ENCODE results near the gene CORIN. TPM values are rescaled to one million over a fixed set of nuclear protein-coding genes. Genes with fewer than 3 reads are reported as not detected.
A peak's percentile ranks its signal among the peaks of the same experiment; 100 is the strongest.

Gene CORIN
- total and polyA plus RNA-seq, 2 donors (not counting 3 experiments of a cell fraction or from before 2014, with no cell fraction given) = 0.07 to 0.40 TPM

DNA sequence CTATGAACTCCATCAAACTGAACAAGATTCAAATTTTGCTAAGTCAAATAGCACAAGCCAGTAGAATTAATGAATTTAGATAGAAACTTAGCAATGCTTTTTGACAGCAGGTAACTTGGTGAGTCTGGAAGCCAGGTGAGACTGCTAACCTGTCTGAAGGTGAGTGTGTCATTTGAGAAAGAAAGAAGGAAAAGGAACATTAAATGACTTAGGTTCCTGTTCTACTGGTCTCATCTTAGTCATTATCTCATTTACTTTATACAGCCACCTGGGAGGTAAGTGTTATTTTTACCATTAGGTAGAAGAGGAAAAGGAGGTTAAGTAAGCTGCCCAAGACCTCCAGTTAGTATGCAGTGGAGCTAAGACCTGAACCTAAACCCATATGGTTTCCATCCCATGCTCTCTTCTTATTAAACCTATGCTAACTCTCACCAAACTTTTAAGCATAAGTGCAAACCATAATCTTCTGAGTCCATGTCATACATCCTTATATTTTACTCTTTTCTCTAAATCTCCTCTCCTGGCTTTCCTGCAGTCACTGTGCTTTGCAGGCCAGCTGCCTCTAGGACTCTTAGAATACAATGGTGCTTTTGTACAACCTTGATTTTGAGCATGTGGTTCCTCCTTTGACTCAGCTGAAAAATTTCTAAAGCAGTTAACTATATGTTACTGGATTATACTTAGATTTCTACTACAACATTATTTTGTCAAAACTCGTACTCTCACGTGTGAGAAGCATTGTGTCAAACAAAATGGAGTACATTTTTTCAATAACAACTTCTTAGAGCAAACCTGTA lies 284.3 kb downstream of the CORIN start:
- FAIRE-seq = peak; percentile 72
- Histone ChIP-seq H3K27me3 (ENCODE audit: control insufficient read depth in 2 of 2, insufficient read depth in 2 of 2, low read length in 2 of 2) (no peaks in the 10 kb centered on the region), H3K9me3 (replicated peaks; ENCODE audit: control insufficient read depth, insufficient read depth, low read length) (no peaks in the 10 kb centered on the region), H3K36me3 (ENCODE audit: control insufficient read depth in 2 of 2, extremely low read depth in 1 of 2, insufficient read depth in 2 of 2, low read length in 2 of 2) (peaks cover 0 to 2% of the 10 kb centered on the region in 2 experiments), H3K4me2 (ENCODE audit: insufficient read depth, low read length) (no peak overlapping the region), H3K4me1 (ENCODE audit: control insufficient read depth, extremely low read depth, insufficient read depth, low read length) (no peaks in the 10 kb centered on the region), H3K79me2 (ENCODE audit: control insufficient read depth, insufficient read depth, low read length) (no peaks in the 10 kb centered on the region), H2AFZ (ENCODE audit: low read depth, low read length) (no peak overlapping the region), H3K9me1 (replicated peaks; ENCODE audit: control insufficient read depth, extremely low read depth, insufficient read depth, low read length) (no peaks in the 10 kb centered on the region), H4K20me1 (replicated peaks; ENCODE audit: control insufficient read depth, extremely low read depth, insufficient read depth, low read length) (no peaks in the 10 kb centered on the region), H3K9ac (replicated peaks; ENCODE audit: extremely low read depth, insufficient read depth, low read length) (no peak overlapping the region), H3K27ac (ENCODE audit: insufficient read depth, low read depth, low read length) (no peak overlapping the region), H3K4me3 (replicated peaks in 1 of 3; ENCODE audit: insufficient read depth in 1 of 3, low read depth in 1 of 3, low read length in 3 of 3) (no peak overlapping the region)
- CTCF ChIA-PET = no interaction called here
- TF ChIP-seq, protein P1, sequence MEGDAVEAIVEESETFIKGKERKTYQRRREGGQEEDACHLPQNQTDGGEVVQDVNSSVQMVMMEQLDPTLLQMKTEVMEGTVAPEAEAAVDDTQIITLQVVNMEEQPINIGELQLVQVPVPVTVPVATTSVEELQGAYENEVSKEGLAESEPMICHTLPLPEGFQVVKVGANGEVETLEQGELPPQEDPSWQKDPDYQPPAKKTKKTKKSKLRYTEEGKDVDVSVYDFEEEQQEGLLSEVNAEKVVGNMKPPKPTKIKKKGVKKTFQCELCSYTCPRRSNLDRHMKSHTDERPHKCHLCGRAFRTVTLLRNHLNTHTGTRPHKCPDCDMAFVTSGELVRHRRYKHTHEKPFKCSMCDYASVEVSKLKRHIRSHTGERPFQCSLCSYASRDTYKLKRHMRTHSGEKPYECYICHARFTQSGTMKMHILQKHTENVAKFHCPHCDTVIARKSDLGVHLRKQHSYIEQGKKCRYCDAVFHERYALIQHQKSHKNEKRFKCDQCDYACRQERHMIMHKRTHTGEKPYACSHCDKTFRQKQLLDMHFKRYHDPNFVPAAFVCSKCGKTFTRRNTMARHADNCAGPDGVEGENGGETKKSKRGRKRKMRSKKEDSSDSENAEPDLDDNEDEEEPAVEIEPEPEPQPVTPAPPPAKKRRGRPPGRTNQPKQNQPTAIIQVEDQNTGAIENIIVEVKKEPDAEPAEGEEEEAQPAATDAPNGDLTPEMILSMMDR (IDR thresholded peaks at IDR 0.05; ENCODE audit: extremely low read depth in 1 of 2, insufficient read depth in 1 of 2, low read depth in 1 of 2, low read length in 2 of 2) = no peak
- TF ChIP-seq POLR2A (IDR thresholded peaks at IDR 0.05; ENCODE audit: low read depth, low read length) (no peak), FOS (IDR thresholded peaks at IDR 0.05; ENCODE audit: borderline replicate concordance, insufficient read depth, low read length) (no peak), JUN (IDR thresholded peaks at IDR 0.05; ENCODE audit: borderline replicate concordance, insufficient read depth, insufficient read length, low read depth) (no peak), GATA2 (IDR thresholded peaks at IDR 0.05; ENCODE audit: insufficient read depth, insufficient read length, low read depth, low read length) (no peak), MYC (IDR thresholded peaks at IDR 0.05; ENCODE audit: low read depth, low read length) (no peak), POLR2AphosphoS5 (IDR thresholded peaks at IDR 0.05; ENCODE audit: insufficient read depth, low read depth, low read length) (no peak), EZH2 (IDR thresholded peaks at IDR 0.05; ENCODE audit: borderline replicate concordance, low read depth, low read length, severe bottlenecking) (no peak)
- TF ChIP-seq, protein P2, sequence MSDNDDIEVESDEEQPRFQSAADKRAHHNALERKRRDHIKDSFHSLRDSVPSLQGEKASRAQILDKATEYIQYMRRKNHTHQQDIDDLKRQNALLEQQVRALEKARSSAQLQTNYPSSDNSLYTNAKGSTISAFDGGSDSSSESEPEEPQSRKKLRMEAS (IDR thresholded peaks at IDR 0.05; ENCODE audit: insufficient read depth, insufficient read length) = no peak
- POLR2A ChIA-PET = no interaction called here
- intact Hi-C loops (cut with micrococcal nuclease) (no loop called here), dilution Hi-C loops (cut with MboI; ENCODE audit: extremely low pct_ligation_motif_present, low sequenced_read_pairs) (no loop called here)
- no peak for DNase-seq (ENCODE audit: low read depth, low spot score)
- no TSS peak for BruUV-seq (replicated peaks)
